Gastrocnemius medialis (tissue), 4 donors: ENCODE data around the gene PDE9A. TPM values are rescaled to one million over a fixed set of nuclear protein-coding genes. Genes with fewer than 3 reads are reported as not detected.

ENCODE experiments used
- ATAC-seq, 2 donors: fragments of 150-250 bp; one replicate each; pipeline ENCODE4 v1.9.1; 2016
- DNase-seq, 2 donors: peaks; one replicate each; pipeline ENCODE4 v3.0.0-alpha.2; 2019
- H3K27ac ChIP-seq, 4 donors: fragments of 200-600 bp; sonication (generic); 1 replicate in 1 of 4; 2 replicates in 3 of 4; pipeline ENCODE4 v1.5.1; 2016 to 2018; ENCODE audit warnings: mild to moderate bottlenecking in 2 of 4, moderate library complexity in 1 of 4
- H3K27me3 ChIP-seq, 3 donors: fragments of 200-600 bp; sonication (generic) in 2 of 3; 1 replicate in 1 of 3; 2 replicates in 2 of 3; pipeline versions ENCODE4 v1.5.1 to v1.6.0; 2016 to 2019; ENCODE audit warnings: mild to moderate bottlenecking in 1 of 3, moderate library complexity in 1 of 3
- H3K36me3 ChIP-seq, 2 donors: fragments of 200-600 bp; sonication (generic) in 1 of 2; one replicate each; pipeline ENCODE4 v1.5.1; 2017 to 2018
- H3K4me1 ChIP-seq, 2 donors: fragments of 200-600 bp; sonication (generic) in 1 of 2; one replicate each; pipeline ENCODE4 v1.5.1; 2016 to 2017; ENCODE audit warnings: mild to moderate bottlenecking in 2 of 2
- H3K4me3 ChIP-seq, 4 donors: fragments of 200-600 bp; sonication (generic) in 3 of 4; 1 replicate in 1 of 4; 2 replicates in 3 of 4; pipeline ENCODE4 v1.5.1; 2016 to 2019; ENCODE audit warnings: mild to moderate bottlenecking in 2 of 4
- H3K9me3 ChIP-seq, 3 donors: fragments of 200-600 bp; sonication (generic) in 2 of 3; 1 replicate in 1 of 3; 2 replicates in 2 of 3; pipeline ENCODE4 v1.5.1; 2016 to 2019
- POLR2A ChIP-seq, 2 donors: fragments of 450-650 bp; IDR thresholded peaks; one replicate each; pipeline ENCODE4 v1.6.1; 2017; ENCODE audit warnings: antibody characterized with exemption in 2 of 2, mild to moderate bottlenecking in 2 of 2, moderate library complexity in 2 of 2
- in situ Hi-C, 4 donors: fragments of 200-750 bp; cut with MboI; loops; one replicate each; pipeline versions ENCODE4 v1.15.0 to v1.8.0; 2017; ENCODE audit warnings: low sequenced_read_pairs in 4 of 4
- intact Hi-C: fragments of 100-400 bp; cut with DNase I; formaldehyde crosslinking; loops from one replicate; pipeline ENCODE4 v1.15.1; 2023; ENCODE audit warnings: low total_unique reads
- total RNA-seq, 4 donors: library from RNA; depleted of rRNA; stranded (reverse); fragments of >200 nt; gene quantifications; one replicate each; pipeline versions ENCODE4 v1.1.0 to v1.2.3, GENCODE V29; 2016
- TF ChIP-seq, protein P1 (sequence below), 5 experiments: fragments of 450-650 bp in 3 of 5; fragments of 200-600 bp in 2 of 5; sonication (generic) in 2 of 5; IDR thresholded peaks in 4 of 5; conservative IDR thresholded peaks in 1 of 5; 1 replicate in 4 of 5; 2 replicates in 1 of 5; pipeline ENCODE4 v1.5.1; 2016 to 2019; ENCODE audit warnings: antibody characterized with exemption in 5 of 5, mild to moderate bottlenecking in 3 of 5, moderate library complexity in 3 of 5

The PDE9A gene
- total RNA-seq, 4 donors from 2014 or later = 1.4 to 4.5 (median 1.8) TPM

- ATAC-seq = peak; percentile 51 to 66
- intact Hi-C loops = no loop called here
- peak overlapping the region in 2 of 4 donors; percentile 31 to 55 for H3K27ac ChIP-seq
- in situ Hi-C loops = no loop called here
- H3K4me3 ChIP-seq = no peak overlapping the region
- no peaks in the 10 kb centered on the region for H3K9me3 ChIP-seq
- H3K27me3 ChIP-seq = peaks cover 0 to 3% (median 0%) of the 10 kb centered on the region in 3 donors
- no peak for TF ChIP-seq POLR2A (IDR thresholded peaks at IDR 0.05)
- DNase-seq = no peak
- no peaks in the 10 kb centered on the region for H3K36me3 ChIP-seq
- peaks cover 0 to 14% of the 10 kb centered on the region in 2 donors for H3K4me1 ChIP-seq
Measured at GRCh38 chr21:42721341-42721824, 68.0 kb downstream of the PDE9A start.

DNA sequence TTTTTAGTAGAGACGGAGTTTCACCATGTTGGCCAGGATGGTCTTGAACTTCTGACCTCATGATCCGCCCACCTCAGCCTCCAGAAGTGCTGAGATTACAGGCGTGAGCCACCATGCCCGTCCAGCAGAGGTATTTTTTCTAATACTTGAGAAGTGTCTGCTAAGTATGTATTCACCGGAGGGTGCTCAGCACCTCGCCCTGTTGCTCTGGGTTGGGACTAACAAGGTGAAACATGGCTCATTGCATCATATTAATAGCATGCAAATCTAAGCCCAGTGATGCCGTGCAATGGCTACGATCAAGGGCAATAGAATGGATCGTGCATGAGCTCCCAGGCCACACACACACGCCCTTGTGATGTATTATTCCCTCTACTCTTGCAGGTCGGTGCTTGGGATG is 68.7 kb downstream of the PDE9A start:
- Histone ChIP-seq H3K27me3 (peaks cover 0 to 3% (median 0%) of the 10 kb centered on the region in 3 donors), H3K36me3 (no peaks in the 10 kb centered on the region), H3K9me3 (no peaks in the 10 kb centered on the region), H3K4me3 (no peak overlapping the region), H3K4me1 (peaks cover 0 to 14% of the 10 kb centered on the region in 2 donors), H3K27ac (peak overlapping the region in 2 of 4 donors; percentile 13 to 63)
- ATAC-seq (no peak), DNase-seq (no peak)
- in situ Hi-C loops = no loop called here
- intact Hi-C loops = no loop called here
- no peak for TF ChIP-seq POLR2A (IDR thresholded peaks at IDR 0.05)
- TF ChIP-seq, protein P1, sequence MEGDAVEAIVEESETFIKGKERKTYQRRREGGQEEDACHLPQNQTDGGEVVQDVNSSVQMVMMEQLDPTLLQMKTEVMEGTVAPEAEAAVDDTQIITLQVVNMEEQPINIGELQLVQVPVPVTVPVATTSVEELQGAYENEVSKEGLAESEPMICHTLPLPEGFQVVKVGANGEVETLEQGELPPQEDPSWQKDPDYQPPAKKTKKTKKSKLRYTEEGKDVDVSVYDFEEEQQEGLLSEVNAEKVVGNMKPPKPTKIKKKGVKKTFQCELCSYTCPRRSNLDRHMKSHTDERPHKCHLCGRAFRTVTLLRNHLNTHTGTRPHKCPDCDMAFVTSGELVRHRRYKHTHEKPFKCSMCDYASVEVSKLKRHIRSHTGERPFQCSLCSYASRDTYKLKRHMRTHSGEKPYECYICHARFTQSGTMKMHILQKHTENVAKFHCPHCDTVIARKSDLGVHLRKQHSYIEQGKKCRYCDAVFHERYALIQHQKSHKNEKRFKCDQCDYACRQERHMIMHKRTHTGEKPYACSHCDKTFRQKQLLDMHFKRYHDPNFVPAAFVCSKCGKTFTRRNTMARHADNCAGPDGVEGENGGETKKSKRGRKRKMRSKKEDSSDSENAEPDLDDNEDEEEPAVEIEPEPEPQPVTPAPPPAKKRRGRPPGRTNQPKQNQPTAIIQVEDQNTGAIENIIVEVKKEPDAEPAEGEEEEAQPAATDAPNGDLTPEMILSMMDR (IDR thresholded peaks at IDR 0.05 in 4 of 5, conservative IDR thresholded peaks at IDR 0.05 in 1 of 5) = no peak

GRCh38 chr21:42722808-42723473 is 69.5 kb downstream of the PDE9A start:
- DNase-seq (no peak), ATAC-seq (no peak)
- H3K36me3 ChIP-seq = no peaks in the 10 kb centered on the region
- intact Hi-C loops = no loop called here
- in situ Hi-C loops = no loop called here
- H3K4me3 ChIP-seq = no peak overlapping the region
- peaks cover 0 to 3% (median 0%) of the 10 kb centered on the region in 3 donors for H3K27me3 ChIP-seq
- no peaks in the 10 kb centered on the region for H3K9me3 ChIP-seq
- peak overlapping the region in 3 of 4 donors; percentile 6 to 64 (median 63) for H3K27ac ChIP-seq
- TF ChIP-seq POLR2A (IDR thresholded peaks at IDR 0.05) = no peak
- TF ChIP-seq, protein P1 (IDR thresholded peaks at IDR 0.05 in 4 of 5, conservative IDR thresholded peaks at IDR 0.05 in 1 of 5) = no peak
- peaks cover 0 to 14% of the 10 kb centered on the region in 2 donors for H3K4me1 ChIP-seq

- Histone ChIP-seq H3K36me3 (no peaks in the 10 kb centered on the region), H3K4me3 (no peak overlapping the region), H3K27me3 (peaks cover 0 to 3% (median 0%) of the 10 kb centered on the region in 3 donors), H3K4me1 (peaks cover 0 to 14% of the 10 kb centered on the region in 2 donors), H3K27ac (peak overlapping the region in 3 of 4 donors; percentile 23 to 64 (median 63)), H3K9me3 (no peaks in the 10 kb centered on the region)
- intact Hi-C loops (no loop called here), in situ Hi-C loops (no loop called here)
- ATAC-seq (peak; percentile 67 to 68), DNase-seq (no peak)
- TF ChIP-seq POLR2A (IDR thresholded peaks at IDR 0.05) = no peak
- TF ChIP-seq, protein P1 (IDR thresholded peaks at IDR 0.05 in 4 of 5, conservative IDR thresholded peaks at IDR 0.05 in 1 of 5) = no peak
Measured at GRCh38 chr21:42724226-42724920, 71.0 kb downstream of the PDE9A start.

DNA sequence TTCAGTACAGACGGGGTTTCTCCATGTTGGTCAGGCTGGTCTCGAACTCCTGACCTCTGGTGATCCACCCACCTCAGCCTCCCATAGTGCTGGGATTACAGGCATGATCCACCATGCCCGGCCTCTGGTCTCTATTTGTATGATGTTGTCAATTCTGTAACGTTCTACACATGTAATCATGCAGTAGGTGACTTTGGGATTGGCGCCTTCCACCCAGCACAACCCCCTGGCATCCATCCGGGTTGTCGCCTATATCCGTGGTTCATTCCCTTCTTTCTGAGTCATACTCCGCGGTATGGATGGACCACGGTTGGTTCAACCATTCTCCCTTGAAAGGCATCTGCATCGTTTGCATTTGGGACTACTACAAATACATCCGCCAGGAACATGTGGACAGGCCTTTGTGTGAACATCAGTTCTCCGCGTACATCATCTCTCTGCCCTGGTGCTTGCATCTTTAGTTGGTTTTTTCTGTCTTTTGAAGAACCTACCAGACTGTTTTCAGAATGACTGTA is 72.1 kb downstream of the PDE9A start:
- no peak for DNase-seq
- in situ Hi-C loops = no loop called here
- no peaks in the 10 kb centered on the region for H3K9me3 ChIP-seq
- ATAC-seq = no peak
- no peak overlapping the region for H3K27ac ChIP-seq
- no peaks in the 10 kb centered on the region for H3K36me3 ChIP-seq
- H3K4me1 ChIP-seq = peaks cover 0 to 14% of the 10 kb centered on the region in 2 donors
- H3K4me3 ChIP-seq = no peak overlapping the region
- no peak for TF ChIP-seq POLR2A (IDR thresholded peaks at IDR 0.05)
- TF ChIP-seq, protein P1 (IDR thresholded peaks at IDR 0.05 in 4 of 5, conservative IDR thresholded peaks at IDR 0.05 in 1 of 5) = no peak
- intact Hi-C loops = no loop called here
- H3K27me3 ChIP-seq = peaks cover 0 to 3% (median 0%) of the 10 kb centered on the region in 3 donors
